Tibial artery (tissue), 4 donors: Measurements from ENCODE around the gene HHIPL1.

Experiments used
- DNase-seq, 2 donors: peaks; one replicate each; pipeline ENCODE4 v3.0.0-alpha.2; 2019
- H3K27ac ChIP-seq, 2 donors: fragments of 200-600 bp; sonication (generic) in 1 of 2; 1 replicate in 1 of 2; 2 replicates in 1 of 2; pipeline ENCODE4 v1.5.1; 2018 to 2019; ENCODE audit warnings: mild to moderate bottlenecking in 1 of 2
- H3K27me3 ChIP-seq, 2 donors: fragments of 200-600 bp; sonication (generic) in 1 of 2; one replicate each; pipeline versions ENCODE4 v1.5.1 to v1.6.0; 2016 to 2019
- H3K36me3 ChIP-seq, 3 donors: fragments of 200-600 bp; sonication (generic) in 2 of 3; one replicate each; pipeline ENCODE4 v1.5.1; 2016 to 2019; ENCODE audit warnings: mild to moderate bottlenecking in 2 of 3
- H3K4me1 ChIP-seq, 4 donors: fragments of 200-600 bp; sonication (generic) in 2 of 4; 1 replicate in 3 of 4; 2 replicates in 1 of 4; pipeline ENCODE4 v1.5.1; 2016 to 2019
- H3K4me3 ChIP-seq, 2 donors: fragments of 200-600 bp; sonication (generic) in 1 of 2; 1 replicate in 1 of 2; 2 replicates in 1 of 2; pipeline ENCODE4 v1.5.1; 2018 to 2019; ENCODE audit warnings: mild to moderate bottlenecking in 2 of 2
- H3K9me3 ChIP-seq, 3 donors: fragments of 200-600 bp; sonication (generic) in 1 of 3; one replicate each; pipeline ENCODE4 v1.5.1; 2016 to 2019
- CTCF ChIP-seq, 2 experiments: fragments of 200-600 bp in 1 of 2; fragments of 450-650 bp in 1 of 2; IDR thresholded peaks; one replicate each; pipeline ENCODE4 v1.5.1; 2017 to 2019; ENCODE audit warnings: antibody characterized with exemption in 2 of 2, mild to moderate bottlenecking in 1 of 2, moderate library complexity in 1 of 2
- intact Hi-C: fragments of 100-400 bp; cut with DNase I; formaldehyde crosslinking; loops from one replicate; pipeline ENCODE4 v1.15.0; 2023; ENCODE audit warnings: low total_unique reads

The HHIPL1 gene

GRCh38 chr14:99606359-99606758 lies 38.6 kb upstream of the HHIPL1 start:
- DNase-seq = no peak
- Histone ChIP-seq H3K36me3 (no peaks in the 10 kb centered on the region), H3K27me3 (no peaks in the 10 kb centered on the region), H3K4me1 (peaks cover 0 to 31% (median 18%) of the 10 kb centered on the region in 4 donors), H3K27ac (no peak overlapping the region), H3K4me3 (no peak overlapping the region), H3K9me3 (no peaks in the 10 kb centered on the region)
- no peak for TF ChIP-seq CTCF (IDR thresholded peaks at IDR 0.05)
- intact Hi-C loops = no loop called here

- no peaks in the 10 kb centered on the region for H3K9me3 ChIP-seq
- intact Hi-C loops = no loop called here
- peaks cover 0 to 7% of the 10 kb centered on the region in 2 donors for H3K27me3 ChIP-seq
- no peak overlapping the region for H3K27ac ChIP-seq
- no peak overlapping the region for H3K4me3 ChIP-seq
- no peak for DNase-seq
- H3K4me1 ChIP-seq = peaks cover 0 to 9% (median 5%) of the 10 kb centered on the region in 4 donors
- no peaks in the 10 kb centered on the region for H3K36me3 ChIP-seq
- no peak for TF ChIP-seq CTCF (IDR thresholded peaks at IDR 0.05)
These were observed 36.3 kb upstream of the HHIPL1 start for GRCh38 chr14:99608591-99608990.

DNA sequence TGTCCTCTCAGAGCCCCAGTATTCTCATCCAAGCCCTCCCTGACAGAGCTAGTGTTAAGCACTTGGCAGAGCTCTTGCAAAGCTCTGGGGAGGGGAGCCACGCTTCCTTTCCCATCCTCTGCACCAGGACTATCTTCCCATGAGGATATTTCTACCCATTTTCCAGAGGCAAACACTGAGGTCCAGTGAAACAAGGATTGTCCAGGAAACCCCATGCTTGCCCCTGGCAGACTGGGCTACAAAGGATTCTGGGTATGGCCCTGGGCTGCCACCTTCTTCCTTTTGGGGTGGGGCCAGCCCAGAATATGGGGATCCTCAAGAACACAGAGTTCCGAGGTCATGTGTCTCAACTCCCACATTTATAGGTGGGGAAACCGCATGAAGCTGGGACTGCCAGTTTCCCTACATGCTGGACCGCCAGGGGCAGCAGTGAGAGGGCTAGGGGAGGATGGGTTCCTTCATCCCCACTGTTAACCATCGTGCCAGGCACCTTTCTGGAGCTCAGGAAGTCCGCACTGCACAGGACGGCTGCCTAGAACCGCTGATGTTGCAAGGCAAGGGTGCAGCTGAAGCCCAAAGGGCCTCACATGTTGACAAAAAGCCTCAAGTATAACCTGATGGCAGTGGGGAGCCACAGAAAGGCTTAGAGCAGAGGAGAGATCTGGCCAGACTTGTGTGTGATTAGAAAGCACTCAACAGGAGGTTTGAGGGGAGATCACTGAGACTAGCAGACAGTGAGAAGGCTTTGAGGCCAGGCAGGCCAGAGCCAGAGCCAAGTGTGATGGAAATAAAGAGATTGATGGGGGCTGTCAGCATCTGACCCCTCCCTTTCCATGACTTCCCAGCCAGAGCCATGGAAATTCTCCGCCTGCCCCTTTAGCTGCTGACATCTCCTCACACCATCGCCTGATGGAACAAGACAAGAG lies 35.4 kb upstream of the HHIPL1 start:
- Histone ChIP-seq H3K9me3 (no peaks in the 10 kb centered on the region), H3K27me3 (peaks cover 0 to 15% of the 10 kb centered on the region in 2 donors), H3K27ac (no peak overlapping the region), H3K4me1 (peaks cover 0 to 7% (median 4%) of the 10 kb centered on the region in 4 donors), H3K4me3 (no peak overlapping the region), H3K36me3 (no peaks in the 10 kb centered on the region)
- no peak for TF ChIP-seq CTCF (IDR thresholded peaks at IDR 0.05)
- DNase-seq = no peak
- intact Hi-C loops = no loop called here

GRCh38 chr14:99611646-99612045 lies 33.3 kb upstream of the HHIPL1 start:
- H3K27me3 ChIP-seq = peaks cover 0 to 23% of the 10 kb centered on the region in 2 donors
- no peak overlapping the region for H3K4me3 ChIP-seq
- TF ChIP-seq CTCF (IDR thresholded peaks at IDR 0.05) = no peak
- H3K4me1 ChIP-seq = peaks cover 0 to 6% (median 3%) of the 10 kb centered on the region in 4 donors
- no peaks in the 10 kb centered on the region for H3K9me3 ChIP-seq
- H3K27ac ChIP-seq = no peak overlapping the region
- intact Hi-C loops = no loop called here
- no peaks in the 10 kb centered on the region for H3K36me3 ChIP-seq
- DNase-seq = no peak

DNA sequence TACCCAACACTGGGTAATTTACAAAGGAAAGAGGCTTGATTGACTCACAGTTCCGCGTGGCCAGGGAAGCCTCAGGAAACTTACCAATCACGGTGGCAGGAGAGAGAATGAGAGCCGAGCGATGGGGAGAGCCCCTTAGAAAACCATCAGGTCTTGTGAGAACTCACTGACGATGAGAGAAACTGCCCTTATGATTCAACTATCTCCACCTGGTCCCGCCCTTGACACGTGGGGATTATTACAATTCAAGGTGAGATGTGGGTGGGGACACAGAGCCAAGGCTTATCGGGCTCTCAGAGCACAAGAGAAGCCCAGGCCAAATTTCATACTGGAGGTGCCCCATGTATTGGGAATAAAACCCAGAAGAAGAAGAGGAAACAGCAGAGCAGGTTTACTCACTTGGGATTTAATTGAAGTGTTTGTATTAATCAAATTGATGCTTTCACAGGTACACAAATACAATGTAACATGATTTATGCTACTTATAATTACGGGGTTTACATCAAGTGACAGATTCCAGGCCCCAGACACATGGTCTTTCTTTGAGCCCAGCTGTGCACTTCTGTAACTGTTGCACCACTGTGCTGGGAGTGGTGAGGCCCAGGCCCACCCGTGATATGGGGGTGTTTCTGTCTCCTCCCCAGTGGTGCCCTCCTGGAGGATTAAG lies 32.7 kb upstream of the HHIPL1 start:
- intact Hi-C loops = no loop called here
- H3K4me3 ChIP-seq = no peak overlapping the region
- no peak for TF ChIP-seq CTCF (IDR thresholded peaks at IDR 0.05)

More for the DNA sequence above, 32.7 kb upstream of the HHIPL1 start:
- no peak overlapping the region for H3K27ac ChIP-seq
- no peaks in the 10 kb centered on the region for H3K9me3 ChIP-seq
- H3K36me3 ChIP-seq = no peaks in the 10 kb centered on the region
- H3K27me3 ChIP-seq = peaks cover 0 to 23% of the 10 kb centered on the region in 2 donors
- H3K4me1 ChIP-seq = peaks cover 0 to 6% (median 3%) of the 10 kb centered on the region in 4 donors
- DNase-seq = no peak
